ENCODE results near the gene ERBB4.
A peak's percentile ranks its signal among the peaks of the same experiment; 100 is the strongest.
"Not testable (repeated sequence)": the region's sequence is repeated elsewhere in the genome, so short reads cannot be mapped to it uniquely, and the experiment has no call there.

The ERBB4 gene

GRCh38 chr2:211631503-211631902 lies 907.1 kb downstream of the ERBB4 start:
- FAIRE-seq (no peak), DNase-seq (ENCODE audit: low spot score) (no peak)

- FAIRE-seq (no peak), DNase-seq (ENCODE audit: low spot score) (no peak)
These were observed 915.5 kb downstream of the ERBB4 start for GRCh38 chr2:211623096-211623495.

- no peak for FAIRE-seq
- DNase-seq (ENCODE audit: low spot score) = no peak
These were observed 917.6 kb downstream of the ERBB4 start for GRCh38 chr2:211620986-211621385.

- no peak for FAIRE-seq
- DNase-seq (ENCODE audit: low spot score) = no peak
These were observed 920.8 kb downstream of the ERBB4 start for GRCh38 chr2:211617803-211618202.

- no peak for DNase-seq (ENCODE audit: low spot score)
- no peak for FAIRE-seq
These were observed 927.0 kb downstream of the ERBB4 start for GRCh38 chr2:211611621-211612020.

GRCh38 chr2:211611061-211611518 lies 927.5 kb downstream of the ERBB4 start:
- FAIRE-seq = no peak
- DNase-seq (ENCODE audit: low spot score) = peak; percentile 53

GRCh38 chr2:211609127-211609526 lies 929.5 kb downstream of the ERBB4 start:
- FAIRE-seq (no peak), DNase-seq (ENCODE audit: low spot score) (no peak)

GRCh38 chr2:211599146-211599545 lies 939.5 kb downstream of the ERBB4 start:
- no peak for FAIRE-seq

GRCh38 chr2:211598238-211598637 lies 940.4 kb downstream of the ERBB4 start:
- DNase-seq (ENCODE audit: low spot score) (no peak), FAIRE-seq (no peak)

More at GRCh38 chr2:211599146-211599545, 939.5 kb downstream of the ERBB4 start:
- DNase-seq (ENCODE audit: low spot score) = no peak

GRCh38 chr2:211592006-211592405 lies 946.6 kb downstream of the ERBB4 start:
- not testable (repeated sequence) for FAIRE-seq; DNase-seq (ENCODE audit: low spot score)

GRCh38 chr2:211591426-211591825 lies 947.2 kb downstream of the ERBB4 start:
- DNase-seq (ENCODE audit: low spot score) (no peak), FAIRE-seq (no peak)

GRCh38 chr2:211568439-211568838 lies 970.2 kb downstream of the ERBB4 start:
- DNase-seq (ENCODE audit: low spot score) (no peak), FAIRE-seq (no peak)

GRCh38 chr2:211564441-211564840 lies 974.2 kb downstream of the ERBB4 start:
- DNase-seq (ENCODE audit: low spot score) (no peak), FAIRE-seq (no peak)

- FAIRE-seq (no peak), DNase-seq (ENCODE audit: low spot score) (no peak)
These were observed 993.0 kb downstream of the ERBB4 start for GRCh38 chr2:211545582-211545981.

GRCh38 chr2:211534632-211535031 lies 1004.0 kb downstream of the ERBB4 start:
- FAIRE-seq (no peak), DNase-seq (ENCODE audit: low spot score) (no peak)

- not testable (repeated sequence) for FAIRE-seq; DNase-seq (ENCODE audit: low spot score)
These were observed 1014.4 kb downstream of the ERBB4 start for GRCh38 chr2:211524248-211524647.

- FAIRE-seq (no peak), DNase-seq (ENCODE audit: low spot score) (no peak)
These were observed 1022.1 kb downstream of the ERBB4 start for GRCh38 chr2:211516537-211516936.

GRCh38 chr2:211514049-211514448 lies 1024.6 kb downstream of the ERBB4 start:
- FAIRE-seq = no peak
- no peak for DNase-seq (ENCODE audit: low spot score)

GRCh38 chr2:211513446-211513845 lies 1025.2 kb downstream of the ERBB4 start:
- FAIRE-seq = no peak
- no peak for DNase-seq (ENCODE audit: low spot score)

- FAIRE-seq = no peak
- DNase-seq (ENCODE audit: low spot score) = no peak
These were observed 1025.8 kb downstream of the ERBB4 start for GRCh38 chr2:211512806-211513205.

GRCh38 chr2:211503856-211504255 lies 1034.7 kb downstream of the ERBB4 start:
- FAIRE-seq (no peak), DNase-seq (ENCODE audit: low spot score) (no peak)

- FAIRE-seq = no peak
- DNase-seq (ENCODE audit: low spot score) = no peak
These were observed 1035.4 kb downstream of the ERBB4 start for GRCh38 chr2:211503198-211503597.

- FAIRE-seq = no peak
- no peak for DNase-seq (ENCODE audit: low spot score)
These were observed 1039.9 kb downstream of the ERBB4 start for GRCh38 chr2:211498551-211499205.

Data from urothelium cell line (cell line).